ENCODE data around the gene ATAD1. TPM values are rescaled to one million over a fixed set of nuclear protein-coding genes. Genes with fewer than 3 reads are reported as not detected.
A peak's percentile ranks its signal among the peaks of the same experiment; 100 is the strongest.
"Not testable (repeated sequence)": the region's sequence is repeated elsewhere in the genome, so short reads cannot be mapped to it uniquely, and the experiment has no call there.

Gene ATAD1
- total RNA-seq, 1 experiment from 2014 or later = 26.3 TPM

GRCh38 chr10:87847550-87847949 lies 29.5 kb upstream of the ATAD1 start:
- no TSS peak for BruUV-seq (replicated peaks)
- ChIA-PET CTCF (no interaction called here), POLR2A (ENCODE audit: unreplicated experiment) (no interaction called here)
- no peak overlapping the region for H3K4me3 ChIP-seq
- H3K4me2 ChIP-seq = no peak overlapping the region
- H3K79me2 ChIP-seq (ENCODE audit: low read depth) = no peaks in the 10 kb centered on the region
- peaks cover 5% of the 10 kb centered on the region; the same call in 1 of the 2 replicates for H3F3A ChIP-seq (ENCODE audit: insufficient read depth, low read depth)
- H3K9me3 ChIP-seq (ENCODE audit: insufficient read depth, low read depth) = no peaks in the 10 kb centered on the region
- H3K27me3 ChIP-seq (ENCODE audit: insufficient read depth, low read depth) = no peaks in the 10 kb centered on the region
- no peaks in the 10 kb centered on the region for H3K9me2 ChIP-seq (ENCODE audit: insufficient read depth)
- H4K20me1 ChIP-seq (ENCODE audit: insufficient read depth) = no peaks in the 10 kb centered on the region
- DNase-seq = no peak
- no peak overlapping the region for H3K27ac ChIP-seq
- peaks cover 21% of the 10 kb centered on the region for H3K4me1 ChIP-seq (replicated peaks; ENCODE audit: insufficient read depth)
- no peak overlapping the region for H2AFZ ChIP-seq
- no peaks in the 10 kb centered on the region for H3K36me3 ChIP-seq (ENCODE audit: low read depth)
- no peak for TF ChIP-seq CTCF (conservative IDR thresholded peaks at IDR 0.05)
- TF ChIP-seq EZH2 (IDR thresholded peaks at IDR 0.05; ENCODE audit: low read depth) = no peak
- intact Hi-C loops (cut with micrococcal nuclease; ENCODE audit: unreplicated experiment) = loop anchor here (2.0 kb wide), 1 partner anchor 15 kb away; the partner anchor contains the start of genes KLLN and PTEN

DNA sequence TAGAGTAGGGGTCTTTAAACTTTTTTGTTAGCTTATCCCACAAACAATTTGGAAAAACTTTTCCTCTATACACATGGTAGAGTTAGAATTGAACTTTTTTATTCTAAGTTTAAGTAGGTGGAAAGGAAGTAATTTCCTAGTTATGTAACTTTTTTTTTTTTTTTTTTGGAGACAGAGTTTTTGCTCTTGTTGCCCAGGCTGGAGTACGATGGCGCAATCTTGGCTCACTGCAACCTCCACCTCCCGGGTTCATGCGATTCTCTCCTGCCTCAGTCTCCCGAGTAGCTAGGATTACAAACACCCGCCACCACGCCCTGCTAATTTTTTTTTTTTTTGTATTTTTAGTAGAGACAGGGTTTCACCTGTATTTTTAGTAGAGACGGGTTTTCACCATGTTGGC lies 28.7 kb upstream of the ATAD1 start:
- not testable (repeated sequence) for H3K4me2 ChIP-seq; H2AFZ ChIP-seq; H3K9me3 ChIP-seq (ENCODE audit: insufficient read depth, low read depth); H3K36me3 ChIP-seq (ENCODE audit: low read depth); H4K20me1 ChIP-seq (ENCODE audit: insufficient read depth); H3K79me2 ChIP-seq (ENCODE audit: low read depth); DNase-seq; H3K9me2 ChIP-seq (ENCODE audit: insufficient read depth); H3F3A ChIP-seq (ENCODE audit: insufficient read depth, low read depth); BruUV-seq (replicated peaks); H3K27me3 ChIP-seq (ENCODE audit: insufficient read depth, low read depth); H3K27ac ChIP-seq; H3K4me3 ChIP-seq
- intact Hi-C loops (cut with micrococcal nuclease; ENCODE audit: unreplicated experiment) = loop anchor here (2.0 kb wide), 1 partner anchor 16 kb away; the partner anchor contains the start of genes KLLN and PTEN
- CTCF ChIA-PET = interaction anchor here (2.0 kb wide), 1 partner anchor 29 kb away, joined by 7 read pairs; the partner anchor contains the start of gene ATAD1
- POLR2A ChIA-PET (ENCODE audit: unreplicated experiment) = interaction anchor here (0.6 kb wide), 1 partner anchor 878 kb away, joined by 7 read pairs; no protein-coding TSS in a partner anchor
- peaks cover 29% of the 10 kb centered on the region for H3K4me1 ChIP-seq (replicated peaks; ENCODE audit: insufficient read depth)

DNA sequence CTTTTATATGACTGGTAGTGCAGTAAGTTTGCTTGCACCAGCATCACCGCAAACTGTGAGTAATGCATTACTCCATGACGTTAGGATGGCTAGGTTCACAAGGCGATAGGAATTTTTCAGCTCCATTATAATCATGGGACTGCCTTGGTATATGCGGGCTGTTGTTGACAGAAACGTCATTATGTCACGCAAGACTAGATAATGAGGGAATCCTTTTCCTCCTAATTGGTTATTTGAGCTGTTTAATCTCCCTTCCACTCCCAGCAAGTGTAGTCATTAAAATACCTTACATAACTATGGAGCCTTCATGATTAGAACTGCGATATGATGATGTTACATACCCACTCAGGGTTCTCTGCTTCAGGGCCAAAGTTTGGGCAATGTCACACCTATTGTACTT lies 28.0 kb upstream of the ATAD1 start:
- peak in 1 of 2 experiments; percentile 10 for DNase-seq
- CTCF ChIA-PET = interaction anchor here (0.6 to 2.0 kb wide), 2 partner anchors 28 to 1640 kb away, joined by 3 to 7 read pairs; partner anchors contain the start of gene ATAD1
- TF ChIP-seq CTCF (conservative IDR thresholded peaks at IDR 0.05) = no peak
- no peak overlapping the region for H2AFZ ChIP-seq
- no peaks in the 10 kb centered on the region for H3K9me2 ChIP-seq (ENCODE audit: insufficient read depth)
- no peak overlapping the region for H3K4me2 ChIP-seq
- H3K27me3 ChIP-seq (ENCODE audit: insufficient read depth, low read depth) = no peaks in the 10 kb centered on the region
- H3K79me2 ChIP-seq (ENCODE audit: low read depth) = no peaks in the 10 kb centered on the region
- intact Hi-C loops (cut with micrococcal nuclease; ENCODE audit: unreplicated experiment) = loop anchor here (2.0 kb wide), 1 partner anchor 17 kb away; the partner anchor contains the start of genes KLLN and PTEN
- H4K20me1 ChIP-seq (ENCODE audit: insufficient read depth) = no peaks in the 10 kb centered on the region
- no peaks in the 10 kb centered on the region for H3K9me3 ChIP-seq (ENCODE audit: insufficient read depth, low read depth)
- no peak overlapping the region for H3K4me3 ChIP-seq
- POLR2A ChIA-PET (ENCODE audit: unreplicated experiment) = interaction anchor here (1.0 kb wide), 1 partner anchor 16 kb away, joined by 7 read pairs; no protein-coding TSS in a partner anchor
- BruUV-seq (replicated peaks) = no TSS peak
- H3K36me3 ChIP-seq (ENCODE audit: low read depth) = no peaks in the 10 kb centered on the region
- H3K27ac ChIP-seq = 0 out of 2 replicates have a peak overlapping the region, but pooled peaks have one; percentile 29
- H3F3A ChIP-seq (ENCODE audit: insufficient read depth, low read depth) = peaks cover 5% of the 10 kb centered on the region; the same call in 1 of the 2 replicates
- peaks cover 31% of the 10 kb centered on the region for H3K4me1 ChIP-seq (replicated peaks; ENCODE audit: insufficient read depth)
